HepG2 (cell line): Measurements from ENCODE around the gene PKP1. TPM values are rescaled to one million over a fixed set of nuclear protein-coding genes. Genes with fewer than 3 reads are reported as not detected.

ENCODE experiments used
- AGO2 ChIP-seq: fragments of 200-400 bp; formaldehyde crosslinking; optimal IDR thresholded peaks from 2 replicates; pipeline ENCODE3; 2017; ENCODE audit warnings: mild to moderate bottlenecking, low read depth, low read length, moderate library complexity
- ATF5 ChIP-seq: sonication (generic); formaldehyde crosslinking; IDR thresholded peaks from 2 replicates; pipeline ENCODE4 v1.4.0; 2020; ENCODE audit warnings: mild to moderate bottlenecking, low read depth, missing genetic modification reagents
- GFI1 ChIP-seq: sonication (generic); formaldehyde crosslinking; IDR thresholded peaks from 2 replicates; pipeline ENCODE4 v1.5.0; 2020; ENCODE audit warnings: missing genetic modification reagents, mild to moderate bottlenecking, borderline replicate concordance
- NFE2L1 ChIP-seq: sonication (generic); formaldehyde crosslinking; IDR thresholded peaks from 2 replicates; pipeline ENCODE4 v1.4.0; 2020; ENCODE audit warnings: missing genetic modification reagents, mild to moderate bottlenecking, borderline replicate concordance
- PCBP1 ChIP-seq: fragments of 200-400 bp; formaldehyde crosslinking; IDR thresholded peaks from 2 replicates; pipeline ENCODE4 v1.6.1; 2017; ENCODE audit warnings: mild to moderate bottlenecking, low read depth, low read length, borderline replicate concordance
- PRDM15 ChIP-seq: sonication (generic); formaldehyde crosslinking; IDR thresholded peaks from 2 replicates; pipeline ENCODE4 v1.4.0; 2020; ENCODE audit warnings: missing genetic modification reagents
- RFX1 ChIP-seq: fragments of 450-650 bp; IDR thresholded peaks from 2 replicates; pipeline ENCODE4 v1.6.1; 2017
- TP53 ChIP-seq: sonication (generic); formaldehyde crosslinking; conservative IDR thresholded peaks from 2 replicates; pipeline ENCODE4 v1.4.0; 2020; ENCODE audit warnings: missing genetic modification reagents
- ZNF34 ChIP-seq: sonication (generic); formaldehyde crosslinking; IDR thresholded peaks from 2 replicates; pipeline ENCODE4 v1.4.0; 2020; ENCODE audit warnings: mild to moderate bottlenecking, missing genetic modification reagents, borderline replicate concordance
- ZNF496 ChIP-seq: sonication (generic); formaldehyde crosslinking; IDR thresholded peaks from 2 replicates; pipeline ENCODE4 v1.8.1; 2023; ENCODE audit warnings: mild to moderate bottlenecking, moderate library complexity, missing genetic modification reagents; ENCODE audit not compliant: insufficient replicate concordance
- ZNF839 ChIP-seq: sonication (generic); formaldehyde crosslinking; IDR thresholded peaks from 2 replicates; pipeline ENCODE4 v1.4.0; 2020; ENCODE audit warnings: missing genetic modification reagents, mild to moderate bottlenecking, borderline replicate concordance
- polyA plus RNA-seq, 8 experiments: library from polyadenylated mRNA; depleted of rRNA in 3 of 8; stranded (reverse) in 7 of 8; unstranded in 1 of 8; fragments of >200 nt; fragmentation: Illumina TruSeq in 4 of 8; extraction: Trizol in 4 of 8; gene quantifications; 2 replicates each; pipeline versions ENCODE4 v1.2.1 to v1.2.3, GENCODE V29; 2011 to 2016; ENCODE audit warnings: low read depth in 4 of 8, missing spikeins in 1 of 8, mixed read lengths in 1 of 8; ENCODE audit not compliant: insufficient read depth in 1 of 8
- total RNA-seq, 5 experiments: library from RNA; depleted of rRNA; stranded (reverse); fragments of >200 nt; fragmentation: Illumina TruSeq; extraction: Trizol; gene quantifications; 2 replicates each; pipeline ENCODE4 v1.2.3, GENCODE V29; 2016; ENCODE audit warnings: low read depth in 1 of 5

PKP1 gene
- total and polyA plus RNA-seq, 2 of the 13 experiments (the other 11 are each of a cell fraction or from before 2014, with no cell fraction given) = not detected

GRCh38 chr1:201324306-201324705 is 41.0 kb downstream of the PKP1 start (continued):
- TF ChIP-seq PRDM15 (CRISPR knock-in tag) = no peak
- no peak for TF ChIP-seq GFI1 (CRISPR knock-in tag)
- TF ChIP-seq AGO2 = no peak
- TF ChIP-seq ZNF496 (CRISPR knock-in tag) = no peak
- no peak for TF ChIP-seq ZNF839 (CRISPR knock-in tag)
- TF ChIP-seq NFE2L1 (CRISPR knock-in tag) = no peak
- TF ChIP-seq RFX1 = no peak
- no peak for TF ChIP-seq PCBP1
- no peak for TF ChIP-seq ZNF34 (CRISPR knock-in tag)
- no peak for TF ChIP-seq ATF5 (CRISPR knock-in tag)
- no peak for TF ChIP-seq TP53 (CRISPR knock-in tag)
